Mesenteric fat pad (tissue), 1 donor: ENCODE data around the gene MAGOH. TPM values are rescaled to one million over a fixed set of nuclear protein-coding genes. Genes with fewer than 3 reads are reported as not detected.
"Not testable (repeated sequence)": the region's sequence is repeated elsewhere in the genome, so short reads cannot be mapped to it uniquely, and the experiment has no call there.

Experiments used
- DNase-seq: peaks from one replicate; pipeline ENCODE4 v3.0.0-alpha.2; 2020; ENCODE audit warnings: low spot score
- total RNA-seq: library from RNA; stranded (reverse); fragmentation: NEBNext Ultra II Directional; extraction: Animal tissue kit (Norgen Biotek cat#: 25700); gene quantifications from one replicate; pipeline ENCODE4 v1.2.1, GENCODE V29; 2021
- donor health status: DM: yes; HTN: yes; CAD: no.

MAGOH gene
- total RNA-seq, 1 donor from 2014 or later: 35.7 TPM

DNA sequence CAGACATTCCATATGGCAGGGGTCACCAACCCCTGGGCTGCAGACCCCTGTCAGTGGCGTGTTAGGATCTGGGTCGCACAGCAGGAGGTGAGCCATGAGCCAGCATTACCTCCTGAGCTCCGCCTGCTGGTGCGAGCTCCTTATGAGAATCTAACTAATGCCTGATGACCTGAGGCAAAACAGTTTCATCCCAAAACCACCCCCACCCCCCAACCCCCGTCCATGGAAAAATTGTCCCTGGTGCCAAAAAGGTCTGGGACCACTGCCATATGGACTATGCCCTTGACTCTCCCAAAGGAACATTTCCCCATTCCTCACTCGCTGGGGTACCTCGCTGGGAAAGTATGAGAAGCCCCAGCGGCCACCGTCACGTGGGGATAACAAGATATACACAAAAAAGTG lies 48.1 kb downstream of the MAGOH start:
- DNase-seq: no peak

DNA sequence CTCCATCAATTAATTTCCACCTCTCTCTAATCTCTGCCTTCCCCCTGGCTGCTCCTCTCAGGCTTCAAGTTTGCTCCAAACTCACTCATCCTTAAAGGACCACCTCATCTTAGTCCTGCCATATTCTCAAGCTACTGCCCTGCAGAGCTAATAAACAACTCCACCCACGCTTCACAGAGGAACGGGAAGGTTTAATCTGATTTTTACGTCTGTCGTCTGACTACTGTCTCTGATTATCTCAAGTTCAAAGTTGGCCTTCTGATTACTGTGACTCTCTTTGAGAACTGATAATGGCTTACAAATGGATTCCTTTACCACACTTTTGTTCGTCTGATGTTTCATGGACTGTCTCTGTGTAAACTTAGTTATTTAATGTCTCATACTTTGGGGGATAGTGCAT lies 49.3 kb downstream of the MAGOH start:
- no peak for DNase-seq

DNA sequence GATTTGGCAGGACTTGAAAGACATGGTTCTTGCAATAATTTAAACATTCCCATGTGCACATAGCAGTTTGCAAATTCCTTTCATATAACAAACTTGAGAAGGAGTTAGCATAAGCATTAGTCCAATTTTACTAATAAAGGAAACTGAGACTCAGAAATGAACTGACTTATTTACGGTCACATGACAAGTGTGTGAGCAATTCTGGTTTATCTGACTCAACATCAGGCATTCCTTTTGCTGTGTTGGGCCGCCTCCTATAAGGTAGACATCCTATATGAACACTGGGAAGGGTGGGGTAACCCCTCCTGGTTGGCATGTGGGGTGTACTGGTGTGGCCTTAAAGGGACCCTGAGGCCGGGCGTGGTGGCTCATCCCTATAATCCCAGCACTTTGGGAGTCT lies 50.2 kb downstream of the MAGOH start:
- no peak for DNase-seq

DNA sequence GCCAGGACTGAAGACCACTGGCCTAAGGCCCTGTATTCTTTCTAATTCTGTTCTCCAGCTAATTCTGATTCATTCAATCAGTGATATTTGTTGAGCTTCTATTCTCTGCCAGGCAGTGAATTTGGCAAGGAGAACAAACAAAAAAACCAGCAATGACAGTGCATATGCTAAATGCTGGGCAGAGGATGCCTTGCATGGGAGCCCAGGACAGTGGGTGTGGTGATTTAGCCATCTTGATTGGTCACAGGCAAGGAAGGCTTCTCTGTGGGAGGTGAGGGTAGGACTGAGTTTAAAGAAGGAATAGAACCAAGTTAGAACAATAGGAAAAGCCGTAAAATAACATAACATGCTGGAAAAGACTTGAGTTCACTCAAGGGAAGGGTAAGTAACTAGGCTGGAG lies 50.9 kb downstream of the MAGOH start:
- no peak for DNase-seq

DNA sequence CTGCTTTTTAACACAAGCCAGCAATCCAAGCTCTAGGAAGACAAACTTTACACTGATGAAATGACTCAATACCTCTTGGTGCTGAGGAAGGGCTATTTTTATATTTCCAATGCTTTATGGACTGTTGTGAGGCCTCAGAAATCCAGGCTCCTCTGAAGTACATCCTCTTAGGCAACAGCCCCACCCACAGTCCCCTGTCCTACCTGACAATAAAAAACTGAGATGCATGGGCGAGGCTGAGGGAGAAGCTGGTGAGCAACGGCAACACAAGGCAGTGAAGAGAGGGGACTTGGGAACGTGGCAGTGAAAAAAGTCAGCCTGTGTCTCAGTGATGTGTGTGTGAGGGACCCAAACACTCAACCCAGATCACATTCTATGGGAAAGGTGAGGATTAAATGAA lies 51.8 kb downstream of the MAGOH start:
- DNase-seq: no peak

DNA sequence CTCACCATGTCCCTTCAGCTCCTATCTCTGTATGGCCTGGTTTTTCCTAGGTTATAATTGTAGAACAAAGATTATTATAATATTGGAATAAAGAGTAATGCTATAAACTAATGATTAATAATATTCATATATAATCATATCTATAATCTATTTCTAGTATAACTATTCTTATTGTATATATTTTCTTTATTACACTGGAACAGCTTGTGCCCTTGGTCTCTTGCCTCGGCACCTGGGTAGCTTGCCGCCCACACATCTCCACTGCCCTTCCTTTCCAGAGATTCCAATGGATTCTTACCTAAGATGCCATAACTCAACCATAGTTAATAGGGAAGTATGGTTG lies 52.4 kb downstream of the MAGOH start:
- DNase-seq: not testable (repeated sequence)

DNA sequence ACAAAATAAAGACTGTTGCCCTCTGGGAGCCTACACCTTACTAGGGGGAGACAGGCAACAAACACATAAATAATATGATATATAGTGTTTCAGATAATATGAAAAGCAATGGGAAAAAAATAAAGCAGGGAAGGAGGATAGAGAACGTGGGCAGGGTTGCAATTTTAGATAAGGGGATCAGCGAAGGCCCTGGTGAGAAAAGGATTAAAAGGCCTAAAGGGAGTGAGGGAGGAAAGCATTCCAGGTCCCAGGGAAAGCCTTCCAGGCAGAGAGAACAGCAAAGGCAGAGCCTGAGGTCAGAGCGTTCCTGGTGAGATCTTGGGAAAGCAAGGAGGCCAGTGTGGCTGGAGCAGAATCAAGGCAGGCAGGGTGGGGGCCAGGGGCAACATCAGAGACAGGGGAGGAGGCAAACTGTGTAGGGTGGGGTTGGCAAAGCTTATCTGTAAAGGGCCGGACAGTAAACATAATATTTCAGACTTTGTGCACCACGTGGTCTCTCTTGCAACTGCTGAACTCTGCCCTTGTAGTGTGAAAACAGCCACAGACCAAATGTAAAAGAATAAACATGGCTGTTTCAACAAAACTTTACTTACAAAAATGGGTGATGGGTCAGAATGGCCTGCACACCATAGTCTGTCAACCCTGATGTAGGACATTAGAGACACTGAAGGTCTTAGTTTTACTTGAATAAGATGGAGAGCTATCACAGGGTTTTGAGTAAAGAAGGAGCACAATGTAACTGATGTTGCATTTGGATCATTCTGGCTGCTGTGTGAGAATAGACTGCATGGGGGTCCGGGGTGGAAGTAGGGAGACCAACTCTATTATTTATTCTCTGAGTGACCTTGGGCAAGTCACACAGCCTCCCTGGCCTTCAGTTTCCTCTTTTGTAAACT lies 55.0 kb downstream of the MAGOH start:
- DNase-seq: no peak

DNA sequence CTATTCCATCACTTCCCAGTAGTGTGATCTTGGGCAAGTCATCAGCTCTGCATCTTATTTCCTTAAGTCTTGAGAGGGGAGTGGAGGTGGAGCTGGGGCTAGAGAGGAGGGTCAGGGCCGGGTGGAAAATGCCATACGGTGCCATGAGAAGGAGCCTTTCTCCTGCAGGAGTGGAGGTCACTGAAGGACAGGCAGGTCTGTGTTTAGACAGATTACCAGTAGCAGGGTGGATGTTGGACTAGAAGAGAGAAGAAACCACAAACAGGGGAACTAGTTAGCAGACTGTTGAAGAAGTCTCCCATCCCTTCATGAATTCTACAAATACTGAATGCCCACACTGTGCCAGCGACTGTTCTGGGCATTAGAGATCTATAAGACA lies 55.6 kb downstream of the MAGOH start:
- DNase-seq: no peak

DNA sequence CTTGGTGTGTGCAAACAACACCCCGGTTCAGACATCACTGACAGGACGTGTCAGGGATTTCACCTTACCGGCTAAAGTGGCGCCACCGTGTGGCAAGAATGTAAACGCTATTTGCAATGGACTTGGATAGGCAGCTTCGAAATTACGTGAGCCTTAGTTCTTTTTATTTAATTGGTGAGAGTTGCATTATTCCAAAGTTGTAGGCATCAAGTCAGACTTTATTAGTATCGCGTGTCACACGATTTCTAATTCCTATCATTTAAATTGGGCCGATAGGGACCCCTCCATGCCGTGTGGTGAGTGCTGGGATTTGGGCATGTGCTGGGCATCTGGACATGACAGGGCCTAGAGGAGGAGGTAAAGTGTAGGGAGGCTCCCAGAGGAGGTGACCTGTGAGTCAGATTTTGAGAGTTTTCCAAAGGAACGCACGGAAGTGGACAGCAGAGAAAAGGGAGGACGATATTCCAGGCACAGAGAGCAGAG lies 56.2 kb downstream of the MAGOH start:
- DNase-seq: no peak

DNA sequence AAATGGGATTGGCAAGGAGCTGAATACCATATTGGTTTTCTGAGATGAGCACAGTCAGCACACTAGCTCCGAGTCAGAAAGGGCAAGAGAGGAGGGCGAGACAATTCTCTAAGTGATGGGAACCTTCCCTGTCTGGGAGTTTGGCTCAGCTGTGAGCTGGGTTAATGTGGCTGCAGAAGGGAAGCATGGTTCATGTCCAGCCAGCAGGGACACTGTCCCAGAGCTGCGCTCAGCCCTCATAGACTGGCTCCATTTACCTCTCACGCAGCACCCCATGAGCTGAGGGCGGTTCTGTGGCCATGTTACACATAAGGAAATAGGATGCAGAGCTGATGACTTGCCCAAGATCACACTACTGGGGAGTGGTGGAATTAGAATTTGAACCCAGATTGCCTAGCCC lies 57.4 kb downstream of the MAGOH start:
- no peak for DNase-seq

DNA sequence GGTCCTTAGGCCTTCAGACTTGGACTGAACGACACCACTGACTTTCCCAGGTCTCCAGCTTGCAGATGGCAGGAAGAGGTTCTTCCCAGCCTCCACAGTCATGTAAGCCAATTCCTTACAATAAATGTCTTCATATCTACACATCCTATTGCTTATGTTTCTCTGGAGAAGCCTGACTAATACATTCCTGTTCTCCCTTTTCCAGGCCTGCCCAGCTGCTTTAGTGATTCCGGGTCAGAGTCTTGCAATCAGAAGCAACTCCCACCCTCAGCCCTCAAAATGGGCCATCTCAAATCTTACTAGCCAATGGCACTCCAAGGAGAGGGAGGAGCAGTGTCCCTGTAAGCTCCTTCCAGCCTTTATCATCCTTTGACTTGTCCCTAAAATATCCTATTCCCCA lies 58.1 kb downstream of the MAGOH start:
- DNase-seq: no peak

Other genes with a start within 250 kb of the MAGOH start
- 86.3 TPM for gene PODN, start 176.3 kb downstream of the MAGOH start, total RNA-seq
- gene SLC1A7, start 95.9 kb downstream of the MAGOH start, total RNA-seq: 0.42 TPM
- gene CPT2, start 41.7 kb downstream of the MAGOH start, total RNA-seq: 17.5 TPM
- 48.2 TPM for gene CZIB, start 17.9 kb downstream of the MAGOH start, total RNA-seq
- gene LRP8, start 89.6 kb upstream of the MAGOH start, total RNA-seq: 9.9 TPM
- not detected for gene DMRTB1, start 220.9 kb upstream of the MAGOH start, total RNA-seq